Type B pancreatic cell (in vitro differentiated cells): ENCODE measurements around the gene KRT72. TPM values are rescaled to one million over a fixed set of nuclear protein-coding genes. Genes with fewer than 3 reads are reported as not detected.

Experiments used
- DNase-seq: peaks from one replicate; pipeline ENCODE4 v3.0.0; 2021; ENCODE audit warnings: mixed read lengths; ENCODE audit not compliant: unreplicated experiment; ENCODE audit errors: extremely low spot score
- H3K27ac Mint-ChIP-seq: 2 replicates; pipeline ENCODE4 v1.8.0; 2021; ENCODE audit warnings: mild to moderate bottlenecking, mixed read lengths
- H3K27me3 Mint-ChIP-seq: 2 replicates; pipeline ENCODE4 v1.8.0; 2021; ENCODE audit warnings: mixed read lengths
- H3K36me3 Mint-ChIP-seq: 2 replicates; pipeline ENCODE4 v1.8.0; 2021; ENCODE audit warnings: mixed read lengths
- H3K4me1 Mint-ChIP-seq: one replicate; pipeline ENCODE4 v1.8.0; 2021; ENCODE audit warnings: mixed read lengths; ENCODE audit not compliant: unreplicated experiment
- H3K4me3 Mint-ChIP-seq: 2 replicates; pipeline ENCODE4 v1.8.0; 2021; ENCODE audit warnings: mild to moderate bottlenecking, mixed read lengths
- H3K9me3 Mint-ChIP-seq: 2 replicates; pipeline ENCODE4 v1.8.0; 2021; ENCODE audit warnings: mixed read lengths
- CTCF ChIP-seq: fragments of 200-600 bp; sonication (generic); conservative IDR thresholded peaks from 2 replicates; pipeline ENCODE4 v1.5.0; 2021; ENCODE audit warnings: antibody characterized with exemption, mild to moderate bottlenecking
- total RNA-seq: library from RNA; stranded (reverse); gene quantifications from 2 replicates; pipeline ENCODE4 v1.2.1, GENCODE V29; 2021; ENCODE audit warnings: low replicate concordance

KRT72 gene
- total RNA-seq, 1 donor from 2014 or later = 0.48 TPM

- Mint-ChIP-seq H3K27me3 (peaks cover 53% of the 10 kb centered on the region), H3K27ac (no peak overlapping the region), H3K9me3 (no peaks in the 10 kb centered on the region), H3K4me1 (peaks cover 8% of the 10 kb centered on the region), H3K4me3 (no peak overlapping the region), H3K36me3 (no peaks in the 10 kb centered on the region)
- TF ChIP-seq CTCF = no peak
- no peak for DNase-seq
Observed at GRCh38 chr12:52641468-52641867, 40.2 kb upstream of the KRT72 start.

GRCh38 chr12:52637299-52637698 lies 36.0 kb upstream of the KRT72 start:
- DNase-seq = peak; percentile 16
- Mint-ChIP-seq H3K4me3 (no peak overlapping the region), H3K27me3 (peaks cover 38% of the 10 kb centered on the region), H3K9me3 (no peaks in the 10 kb centered on the region), H3K36me3 (no peaks in the 10 kb centered on the region), H3K4me1 (peaks cover 3% of the 10 kb centered on the region), H3K27ac (no peak overlapping the region)
- TF ChIP-seq CTCF = no peak

- DNase-seq = peak; percentile 27
Observed at GRCh38 chr12:52636592-52637258, 35.5 kb upstream of the KRT72 start.

GRCh38 chr12:52636189-52636588 lies 34.9 kb upstream of the KRT72 start:
- Mint-ChIP-seq H3K27ac (no peak overlapping the region), H3K27me3 (peaks cover 31% of the 10 kb centered on the region), H3K36me3 (no peaks in the 10 kb centered on the region), H3K4me3 (no peak overlapping the region), H3K9me3 (no peaks in the 10 kb centered on the region), H3K4me1 (peaks cover 3% of the 10 kb centered on the region)
- no peak for DNase-seq
- TF ChIP-seq CTCF = no peak

More at GRCh38 chr12:52636592-52637258, 35.5 kb upstream of the KRT72 start:
- peaks cover 3% of the 10 kb centered on the region for H3K4me1 Mint-ChIP-seq
- H3K36me3 Mint-ChIP-seq = no peaks in the 10 kb centered on the region
- no peak overlapping the region for H3K27ac Mint-ChIP-seq
- peaks cover 34% of the 10 kb centered on the region for H3K27me3 Mint-ChIP-seq
- TF ChIP-seq CTCF = no peak
- H3K9me3 Mint-ChIP-seq = no peaks in the 10 kb centered on the region
- H3K4me3 Mint-ChIP-seq = no peak overlapping the region

GRCh38 chr12:52634266-52635056 lies 33.2 kb upstream of the KRT72 start:
- peak; percentile 49 for DNase-seq
- no peak for TF ChIP-seq CTCF
- Mint-ChIP-seq H3K27me3 (peaks cover 32% of the 10 kb centered on the region), H3K4me1 (peaks cover 3% of the 10 kb centered on the region), H3K4me3 (no peak overlapping the region), H3K9me3 (no peaks in the 10 kb centered on the region), H3K36me3 (no peaks in the 10 kb centered on the region), H3K27ac (no peak overlapping the region)
